Liver (tissue), 9 donors: ENCODE measurements around the gene KCNK13. TPM values are rescaled to one million over a fixed set of nuclear protein-coding genes. Genes with fewer than 3 reads are reported as not detected.
"Not testable (repeated sequence)": the region's sequence is repeated elsewhere in the genome, so short reads cannot be mapped to it uniquely, and the experiment has no call there.

Source experiments
- DNase-seq: peaks from one replicate; pipeline ENCODE4 v3.0.0-alpha.2; 2017; ENCODE audit warnings: low spot score
- H3K27ac ChIP-seq, 2 donors: one replicate each; pipeline ENCODE4 v1.7.0; 2013; ENCODE audit warnings: inconsistent platforms in 2 of 2, low read length in 2 of 2, control low read depth in 1 of 2, low read depth in 1 of 2, mild to moderate bottlenecking in 1 of 2
- H3K27me3 ChIP-seq, 4 donors: one replicate each; pipeline versions ENCODE4 v1.6.1 to v1.7.0; 2013; ENCODE audit warnings: low read length in 3 of 4, inconsistent platforms in 1 of 4, mild to moderate bottlenecking in 1 of 4, moderate library complexity in 1 of 4; ENCODE audit not compliant: control insufficient read depth in 4 of 4, insufficient read depth in 4 of 4
- H3K36me3 ChIP-seq, 4 donors: one replicate each; pipeline versions ENCODE4 v1.6.1 to v1.7.0; 2013; ENCODE audit warnings: low read length in 3 of 4, mild to moderate bottlenecking in 3 of 4, low read depth in 1 of 4, moderate library complexity in 1 of 4; ENCODE audit not compliant: control insufficient read depth in 4 of 4, insufficient read depth in 3 of 4
- H3K4me1 ChIP-seq, 4 donors: one replicate each; pipeline versions ENCODE4 v1.6.1 to v1.7.0; 2013; ENCODE audit warnings: low read length in 3 of 4, mild to moderate bottlenecking in 3 of 4, moderate library complexity in 1 of 4; ENCODE audit not compliant: control insufficient read depth in 4 of 4, insufficient read depth in 4 of 4
- H3K4me3 ChIP-seq, 3 donors: one replicate each; pipeline versions ENCODE4 v1.6.1 to v1.7.0; 2013; ENCODE audit warnings: low read length in 3 of 3, control low read depth in 1 of 3, low read depth in 1 of 3, mild to moderate bottlenecking in 1 of 3
- H3K9ac ChIP-seq, 2 donors: one replicate each; pipeline ENCODE4 v1.7.0; 2013; ENCODE audit warnings: low read length in 2 of 2, mild to moderate bottlenecking in 2 of 2, moderate library complexity in 2 of 2, control low read depth in 1 of 2, low read depth in 1 of 2
- H3K9me3 ChIP-seq, 4 donors: one replicate each; pipeline versions ENCODE4 v1.6.1 to v1.7.0; 2013; ENCODE audit warnings: low read length in 3 of 4; ENCODE audit not compliant: control insufficient read depth in 4 of 4
- ATF3 ChIP-seq: IDR thresholded peaks from 2 replicates; pipeline ENCODE4 v1.6.1; 2016; ENCODE audit warnings: antibody characterized with exemption
- FOXA1 ChIP-seq: IDR thresholded peaks from 2 replicates; pipeline ENCODE4 v1.6.1; 2016; ENCODE audit warnings: antibody characterized with exemption
- FOXA2 ChIP-seq: IDR thresholded peaks from 2 replicates; pipeline ENCODE4 v1.6.1; 2016; ENCODE audit warnings: antibody characterized with exemption
- GABPA ChIP-seq, 2 donors: IDR thresholded peaks in 1 of 2; conservative IDR thresholded peaks in 1 of 2; 2 replicates each; pipeline ENCODE4 v1.6.1; 2016; ENCODE audit warnings: antibody characterized with exemption in 2 of 2, mild to moderate bottlenecking in 1 of 2, moderate library complexity in 1 of 2
- HNF4A ChIP-seq, 2 donors: conservative IDR thresholded peaks; 2 replicates each; pipeline ENCODE4 v1.6.1; 2016; ENCODE audit warnings: antibody characterized with exemption in 2 of 2, mild to moderate bottlenecking in 2 of 2
- HNF4G ChIP-seq: IDR thresholded peaks from 2 replicates; pipeline ENCODE4 v1.6.1; 2016; ENCODE audit warnings: antibody characterized with exemption
- MAX ChIP-seq: IDR thresholded peaks from 2 replicates; pipeline ENCODE4 v1.6.1; 2016; ENCODE audit warnings: antibody characterized with exemption
- NR2F2 ChIP-seq: IDR thresholded peaks from 2 replicates; pipeline ENCODE4 v1.6.1; 2016; ENCODE audit warnings: antibody characterized with exemption
- RAD21 ChIP-seq, 2 donors: IDR thresholded peaks; 2 replicates each; pipeline ENCODE4 v1.6.1; 2016; ENCODE audit warnings: antibody characterized with exemption in 2 of 2, mild to moderate bottlenecking in 2 of 2
- REST ChIP-seq: IDR thresholded peaks from 2 replicates; pipeline ENCODE4 v1.6.1; 2016; ENCODE audit warnings: antibody characterized with exemption, mild to moderate bottlenecking
- SP1 ChIP-seq: IDR thresholded peaks from 2 replicates; pipeline ENCODE4 v1.6.1; 2018; ENCODE audit warnings: antibody characterized with exemption, mild to moderate bottlenecking
- TAF1 ChIP-seq: conservative IDR thresholded peaks from 2 replicates; pipeline ENCODE4 v1.6.1; 2016; ENCODE audit warnings: antibody characterized with exemption, mild to moderate bottlenecking
- WGBS: extraction: QIAGEN DNeasy Blood & Tissue Kit; methylation state at CpG from one replicate; pipeline ENCODE4 v1.1.7; 2013; 5-methylcytosine and 5-hydroxymethylcytosine counted together
- polyA plus RNA-seq, 2 donors: library from polyadenylated mRNA; stranded (reverse) in 1 of 2; unstranded in 1 of 2; fragments of 200-250 nt in 1 of 2; fragments of >200 nt in 1 of 2; fragmentation: Nextera tagmentation in 1 of 2; extraction: Ambion mirVana in 1 of 2; gene quantifications; one replicate each; pipeline versions ENCODE4 v1.2.1 to v1.2.3, GENCODE V29; 2013 to 2015
- total RNA-seq, 2 donors: library from RNA; depleted of rRNA; stranded (reverse); fragments of >200 nt; gene quantifications; one replicate each; pipeline ENCODE4 v1.2.3, GENCODE V29; 2014
- TF ChIP-seq, protein P1 (sequence below): fragments of 150-350 bp; IDR thresholded peaks from 2 replicates; pipeline ENCODE4 v1.5.1; 2017; ENCODE audit warnings: improper control_type of control experiment, low read depth, low read length; ENCODE audit not compliant: missing input control
- TF ChIP-seq, protein P2 (sequence below): IDR thresholded peaks from 2 replicates; pipeline ENCODE4 v1.6.1; 2016; ENCODE audit warnings: antibody characterized with exemption
- donor health status: healthy.
- donor health status: healthy.
- donor health status: healthy.
- donor health status: healthy.
- donor health status: healthy.

KCNK13 gene
- total and polyA plus RNA-seq, 4 donors = 0.25 to 0.61 (median 0.38) TPM; not detected in 1

- 88% methylated on average over 12 of the region's 12 CpGs for WGBS
- peaks cover 0 to 11% (median 1%) of the 10 kb centered on the region in 4 donors for H3K9me3 ChIP-seq
- H3K36me3 ChIP-seq = no peaks in the 10 kb centered on the region
These were observed 136.8 kb downstream of the KCNK13 start for GRCh38 chr14:90198541-90199060.

DNA sequence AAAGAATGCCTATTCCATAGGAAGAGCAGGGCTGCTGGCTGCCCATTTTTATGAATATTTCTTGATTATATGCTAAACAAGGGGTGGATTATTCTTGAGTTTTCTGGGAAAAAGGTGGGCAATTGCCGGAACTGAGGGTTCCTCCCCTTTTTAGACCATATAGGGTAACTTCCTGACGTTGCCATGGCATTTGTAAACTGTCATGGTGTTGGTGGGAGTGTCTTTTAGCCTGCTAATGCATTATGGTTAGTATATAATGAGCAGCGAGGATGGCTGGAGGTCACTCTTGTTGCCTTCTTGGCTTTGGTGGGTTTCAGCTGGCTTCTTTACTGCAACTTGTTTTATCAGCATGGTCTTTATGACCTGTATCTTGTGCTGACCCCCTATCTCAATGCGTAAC, 138.8 kb downstream of the KCNK13 start:
- H3K27me3 ChIP-seq, H3K27ac ChIP-seq, H3K4me1 ChIP-seq, H3K4me3 ChIP-seq, H3K9ac ChIP-seq, H3K36me3 ChIP-seq, DNase-seq: not testable (repeated sequence)
- WGBS = 64% methylated on average over 4 of the region's 4 CpGs
- H3K9me3 ChIP-seq = peaks cover 0 to 17% (median 1%) of the 10 kb centered on the region in 4 donors

More at GRCh38 chr14:90198541-90199060, 136.8 kb downstream of the KCNK13 start:
- no peak for DNase-seq
- no peak overlapping the region for H3K4me3 ChIP-seq
- no peak overlapping the region for H3K27ac ChIP-seq
- no peak overlapping the region for H3K9ac ChIP-seq
- peaks cover 0 to 4% (median under 1%) of the 10 kb centered on the region in 4 donors for H3K27me3 ChIP-seq
- no peaks in the 10 kb centered on the region for H3K4me1 ChIP-seq
- TF ChIP-seq GABPA (IDR thresholded peaks at IDR 0.05 in 1 of 2, conservative IDR thresholded peaks at IDR 0.05 in 1 of 2) = no peak

- TF ChIP-seq FOXA2 (no peak), MAX (no peak), TAF1 (no peak), SP1 (no peak), NR2F2 (no peak), GABPA (IDR thresholded peaks at IDR 0.05 in 1 of 2, conservative IDR thresholded peaks at IDR 0.05 in 1 of 2) (no peak), RAD21 (IDR thresholded peaks at IDR 0.05) (no peak), HNF4A (conservative IDR thresholded peaks at IDR 0.05) (no peak), HNF4G (no peak), REST (no peak), FOXA1 (no peak), ATF3 (no peak)
- TF ChIP-seq, protein P1, sequence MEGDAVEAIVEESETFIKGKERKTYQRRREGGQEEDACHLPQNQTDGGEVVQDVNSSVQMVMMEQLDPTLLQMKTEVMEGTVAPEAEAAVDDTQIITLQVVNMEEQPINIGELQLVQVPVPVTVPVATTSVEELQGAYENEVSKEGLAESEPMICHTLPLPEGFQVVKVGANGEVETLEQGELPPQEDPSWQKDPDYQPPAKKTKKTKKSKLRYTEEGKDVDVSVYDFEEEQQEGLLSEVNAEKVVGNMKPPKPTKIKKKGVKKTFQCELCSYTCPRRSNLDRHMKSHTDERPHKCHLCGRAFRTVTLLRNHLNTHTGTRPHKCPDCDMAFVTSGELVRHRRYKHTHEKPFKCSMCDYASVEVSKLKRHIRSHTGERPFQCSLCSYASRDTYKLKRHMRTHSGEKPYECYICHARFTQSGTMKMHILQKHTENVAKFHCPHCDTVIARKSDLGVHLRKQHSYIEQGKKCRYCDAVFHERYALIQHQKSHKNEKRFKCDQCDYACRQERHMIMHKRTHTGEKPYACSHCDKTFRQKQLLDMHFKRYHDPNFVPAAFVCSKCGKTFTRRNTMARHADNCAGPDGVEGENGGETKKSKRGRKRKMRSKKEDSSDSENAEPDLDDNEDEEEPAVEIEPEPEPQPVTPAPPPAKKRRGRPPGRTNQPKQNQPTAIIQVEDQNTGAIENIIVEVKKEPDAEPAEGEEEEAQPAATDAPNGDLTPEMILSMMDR = no peak
- TF ChIP-seq, protein P2, sequence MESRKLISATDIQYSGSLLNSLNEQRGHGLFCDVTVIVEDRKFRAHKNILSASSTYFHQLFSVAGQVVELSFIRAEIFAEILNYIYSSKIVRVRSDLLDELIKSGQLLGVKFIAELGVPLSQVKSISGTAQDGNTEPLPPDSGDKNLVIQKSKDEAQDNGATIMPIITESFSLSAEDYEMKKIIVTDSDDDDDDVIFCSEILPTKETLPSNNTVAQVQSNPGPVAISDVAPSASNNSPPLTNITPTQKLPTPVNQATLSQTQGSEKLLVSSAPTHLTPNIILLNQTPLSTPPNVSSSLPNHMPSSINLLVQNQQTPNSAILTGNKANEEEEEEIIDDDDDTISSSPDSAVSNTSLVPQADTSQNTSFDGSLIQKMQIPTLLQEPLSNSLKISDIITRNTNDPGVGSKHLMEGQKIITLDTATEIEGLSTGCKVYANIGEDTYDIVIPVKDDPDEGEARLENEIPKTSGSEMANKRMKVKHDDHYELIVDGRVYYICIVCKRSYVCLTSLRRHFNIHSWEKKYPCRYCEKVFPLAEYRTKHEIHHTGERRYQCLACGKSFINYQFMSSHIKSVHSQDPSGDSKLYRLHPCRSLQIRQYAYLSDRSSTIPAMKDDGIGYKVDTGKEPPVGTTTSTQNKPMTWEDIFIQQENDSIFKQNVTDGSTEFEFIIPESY = no peak
- H3K9me3 ChIP-seq = peaks cover 0 to 18% (median 1%) of the 10 kb centered on the region in 4 donors
- no peak overlapping the region for H3K9ac ChIP-seq
- H3K4me3 ChIP-seq = no peak overlapping the region
- WGBS = 81% methylated on average over 2 of the region's 2 CpGs
- no peak for DNase-seq
- peaks cover 0 to 2% (median 0%) of the 10 kb centered on the region in 4 donors for H3K27me3 ChIP-seq
- no peaks in the 10 kb centered on the region for H3K36me3 ChIP-seq
- no peaks in the 10 kb centered on the region for H3K4me1 ChIP-seq
- no peak overlapping the region for H3K27ac ChIP-seq
These were observed 139.6 kb downstream of the KCNK13 start for GRCh38 chr14:90201344-90201743.
